ENCODE results near the gene RRAGB.
"Not testable (repeated sequence)": the region's sequence is repeated elsewhere in the genome, so short reads cannot be mapped to it uniquely, and the experiment has no call there.

Gene RRAGB

GRCh38 chrX:55774419-55774818 is 56.9 kb downstream of the RRAGB start:
- DNase-seq, result not testable (repeated sequence)

GRCh38 chrX:55777596-55777995 is 60.0 kb downstream of the RRAGB start:
- DNase-seq, result no peak

- peak; percentile 62 for DNase-seq
These were observed 60.8 kb downstream of the RRAGB start for GRCh38 chrX:55778322-55778721.

- DNase-seq, result peak; percentile 44
These were observed 66.2 kb downstream of the RRAGB start for GRCh38 chrX:55783723-55784122.

GRCh38 chrX:55787063-55787462 is 69.5 kb downstream of the RRAGB start:
- peak; percentile 10 for DNase-seq

GRCh38 chrX:55787727-55788126 is 70.2 kb downstream of the RRAGB start:
- no peak for DNase-seq

- no peak for DNase-seq
These were observed 76.9 kb downstream of the RRAGB start for GRCh38 chrX:55794405-55794804.

GRCh38 chrX:55796496-55796895 is 78.9 kb downstream of the RRAGB start:
- DNase-seq, result no peak

GRCh38 chrX:55801811-55802210 is 84.3 kb downstream of the RRAGB start:
- no peak for DNase-seq

All from EL (cell line).